Activated B cell treated with CpG ODN at 0.5 μM for 24 hours (primary cell): ENCODE data around the gene INF2. TPM values are rescaled to one million over a fixed set of nuclear protein-coding genes. Genes with fewer than 3 reads are reported as not detected.

Experiments
- ATAC-seq: fragments of 200-7000 bp; cut with Tn5 transposase; one replicate; pipeline ENCODE4 v1.10.0; 2021; ENCODE audit warnings: low read depth, mild to moderate bottlenecking, moderate library complexity
- CTCF ChIA-PET: fragments of 350-600 bp; sonication (Branson Sonifier 250); formaldehyde crosslinking; loops from one replicate; lab custom pipeline; 2021; ENCODE audit warnings: antibody characterized with exemption; lab: Charles Lee
- POLR2A ChIA-PET: fragments of 350-600 bp; sonication (Branson Sonifier 250); formaldehyde crosslinking; loops from one replicate; lab custom pipeline; 2021; ENCODE audit warnings: antibody characterized with exemption; lab: Charles Lee
- DNase-seq: peaks from one replicate; pipeline ENCODE4 v3.0.0; 2022
- H3K27ac Mint-ChIP-seq: one replicate; pipeline ENCODE4 v1.8.0; 2020; ENCODE audit warnings: mixed read lengths
- H3K27me3 Mint-ChIP-seq: one replicate; pipeline ENCODE4 v1.8.0; 2021; ENCODE audit warnings: mixed read lengths
- H3K36me3 Mint-ChIP-seq: one replicate; pipeline ENCODE4 v1.8.0; 2021; ENCODE audit warnings: low read depth, mixed read lengths
- H3K4me1 Mint-ChIP-seq: one replicate; pipeline ENCODE4 v1.8.0; 2021; ENCODE audit warnings: mixed read lengths
- H3K4me3 Mint-ChIP-seq: one replicate; pipeline ENCODE4 v1.8.0; 2020; ENCODE audit warnings: mild to moderate bottlenecking, mixed read lengths
- H3K9me3 Mint-ChIP-seq: one replicate; pipeline ENCODE4 v1.8.0; 2020; ENCODE audit warnings: mixed read lengths
- intact Hi-C: fragments of 100-400 bp; cut with micrococcal nuclease; formaldehyde crosslinking; loops from one replicate; pipeline ENCODE4 v1.15.1; 2024
- total RNA-seq: library from RNA; stranded (reverse); gene quantifications from 2 replicates; pipeline ENCODE4 v1.2.3, GENCODE V29; 2022
- TF ChIP-seq, protein P1 (sequence below): fragments of 200-600 bp; IDR thresholded peaks from one replicate; pipeline ENCODE4 v1.8.0; 2022; ENCODE audit warnings: antibody characterized with exemption, mild to moderate bottlenecking

INF2 gene
- total RNA-seq, 1 donor from 2014 or later: 47.2 TPM

GRCh38 chr14:104770851-104771272, 81.4 kb downstream of the INF2 start:
- intact Hi-C loops: no loop called here
- Mint-ChIP-seq H3K27me3 (no peaks in the 10 kb centered on the region), H3K9me3 (peaks cover 2% of the 10 kb centered on the region), H3K27ac (no peak overlapping the region), H3K4me3 (no peak overlapping the region), H3K36me3 (peaks cover 34% of the 10 kb centered on the region), H3K4me1 (peaks cover 3% of the 10 kb centered on the region)
- POLR2A ChIA-PET: no interaction called here
- CTCF ChIA-PET: interaction anchor here (6.7 kb wide), 1 partner anchor 55 kb away, joined by 59 read pairs; no protein-coding TSS in a partner anchor
- ATAC-seq (no peak), DNase-seq (no peak)
- TF ChIP-seq, protein P1, sequence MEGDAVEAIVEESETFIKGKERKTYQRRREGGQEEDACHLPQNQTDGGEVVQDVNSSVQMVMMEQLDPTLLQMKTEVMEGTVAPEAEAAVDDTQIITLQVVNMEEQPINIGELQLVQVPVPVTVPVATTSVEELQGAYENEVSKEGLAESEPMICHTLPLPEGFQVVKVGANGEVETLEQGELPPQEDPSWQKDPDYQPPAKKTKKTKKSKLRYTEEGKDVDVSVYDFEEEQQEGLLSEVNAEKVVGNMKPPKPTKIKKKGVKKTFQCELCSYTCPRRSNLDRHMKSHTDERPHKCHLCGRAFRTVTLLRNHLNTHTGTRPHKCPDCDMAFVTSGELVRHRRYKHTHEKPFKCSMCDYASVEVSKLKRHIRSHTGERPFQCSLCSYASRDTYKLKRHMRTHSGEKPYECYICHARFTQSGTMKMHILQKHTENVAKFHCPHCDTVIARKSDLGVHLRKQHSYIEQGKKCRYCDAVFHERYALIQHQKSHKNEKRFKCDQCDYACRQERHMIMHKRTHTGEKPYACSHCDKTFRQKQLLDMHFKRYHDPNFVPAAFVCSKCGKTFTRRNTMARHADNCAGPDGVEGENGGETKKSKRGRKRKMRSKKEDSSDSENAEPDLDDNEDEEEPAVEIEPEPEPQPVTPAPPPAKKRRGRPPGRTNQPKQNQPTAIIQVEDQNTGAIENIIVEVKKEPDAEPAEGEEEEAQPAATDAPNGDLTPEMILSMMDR: no peak

GRCh38 chr14:104771374-104771773, 82.0 kb downstream of the INF2 start:
- H3K27ac Mint-ChIP-seq: no peak overlapping the region
- POLR2A ChIA-PET: no interaction called here

More at GRCh38 chr14:104771374-104771773, 82.0 kb downstream of the INF2 start:
- CTCF ChIA-PET: interaction anchor here (6.7 kb wide), 1 partner anchor 55 kb away, joined by 59 read pairs; no protein-coding TSS in a partner anchor
- DNase-seq (no peak), ATAC-seq (no peak)
- TF ChIP-seq, protein P1: no peak
- intact Hi-C loops: no loop called here
- Mint-ChIP-seq H3K36me3 (peaks cover 35% of the 10 kb centered on the region), H3K4me3 (no peak overlapping the region), H3K27me3 (no peaks in the 10 kb centered on the region), H3K4me1 (peaks cover 3% of the 10 kb centered on the region), H3K9me3 (peaks cover 2% of the 10 kb centered on the region)

Other genes with a start within 250 kb of the INF2 start
- gene C14orf180, start 109.9 kb upstream of the INF2 start, total RNA-seq: not detected in 2 replicates
- not detected in 2 replicates for gene TMEM179, start 84.8 kb upstream of the INF2 start, total RNA-seq
- gene ADSS1, start 34.6 kb downstream of the INF2 start, total RNA-seq: 0.18 and 0.39 TPM in 2 replicates
- gene SIVA1, start 63.5 kb downstream of the INF2 start, total RNA-seq: 47.9 and 51.2 TPM in 2 replicates
- gene AKT1, start 106.1 kb downstream of the INF2 start, total RNA-seq: 72.8 and 80.8 TPM in 2 replicates
- 3.0 and 3.1 TPM in 2 replicates for gene ZBTB42, start 111.5 kb downstream of the INF2 start, total RNA-seq
- 1.6 and 1.8 TPM in 2 replicates for gene CEP170B, start 175.7 kb downstream of the INF2 start, total RNA-seq
- 458 and 473 TPM in 2 replicates for gene PLD4, start 235.3 kb downstream of the INF2 start, total RNA-seq